ENCODE data around the gene SBF2. TPM values are rescaled to one million over a fixed set of nuclear protein-coding genes. Genes with fewer than 3 reads are reported as not detected.

The SBF2 gene
- total RNA-seq, 1 experiment from 2014 or later = 30.2 TPM

GRCh38 chr11:9842923-9843322, 451.1 kb downstream of the SBF2 start:
- H3K4me1 ChIP-seq (ENCODE audit: insufficient read depth, low read length) = peaks cover 4% of the 10 kb centered on the region; the same call in 1 of the 2 replicates
- H3K79me2 ChIP-seq (ENCODE audit: insufficient read depth, low read length) = no peaks in the 10 kb centered on the region
- H4K20me1 ChIP-seq (ENCODE audit: control insufficient read depth, insufficient read depth, insufficient read length) = no peaks in the 10 kb centered on the region
- H4K5ac ChIP-seq (ENCODE audit: insufficient read length, low read depth, low read length) = no peak overlapping the region
- Mint-ChIP-seq H3K4me3 (no peak overlapping the region), H3K9me3 (no peaks in the 10 kb centered on the region), H3K36me3 (ENCODE audit: insufficient read depth in 1 of 3, low read depth in 3 of 3) (peaks cover 0 to 26% (median 7%) of the 10 kb centered on the region in 3 experiments; a peak in 5 of 7 replicates), H3K27ac (no peak overlapping the region), H3K27me3 (ENCODE audit: low read depth) (no peaks in the 10 kb centered on the region), H3K4me1 (peaks cover 13 to 14% of the 10 kb centered on the region in 2 experiments)
- H3K14ac ChIP-seq (ENCODE audit: insufficient read depth, low read length) = no peak overlapping the region
- WGBS (ENCODE audit: extremely low coverage, insufficient read length, low lambda C conversion rate) = no CpG with 5 or more reads among the region's 2 CpGs
- no peak for TF ChIP-seq CTCF (conservative IDR thresholded peaks at IDR 0.05)
- H3K9me3 ChIP-seq (ENCODE audit: control insufficient read depth, low read depth, low read length) = no peaks in the 10 kb centered on the region
- H4K8ac ChIP-seq (replicated peaks; ENCODE audit: insufficient read length, low read depth, low read length) = no peak overlapping the region
- no peak overlapping the region for H3K23ac ChIP-seq (ENCODE audit: insufficient read length, low read depth, low read length)
- H2AFZ ChIP-seq (ENCODE audit: low read length) = no peak overlapping the region
- no peak overlapping the region for H4K91ac ChIP-seq (ENCODE audit: insufficient read length, low read depth, low read length)
- no peak overlapping the region for H3T11ph ChIP-seq (ENCODE audit: low read length)
- H3K23me2 ChIP-seq (ENCODE audit: insufficient read length, low read depth, low read length, poor library complexity, severe bottlenecking) = no peaks in the 10 kb centered on the region
- no peak overlapping the region for H3K9ac ChIP-seq (ENCODE audit: extremely low read depth, insufficient read length, low read length)
- H3K27ac ChIP-seq (ENCODE audit: insufficient read length, low read depth, low read length) = no peak overlapping the region
- no peak overlapping the region for H2BK20ac ChIP-seq (ENCODE audit: low read depth, low read length, poor library complexity, severe bottlenecking)
- no peak overlapping the region for H2BK15ac ChIP-seq (ENCODE audit: low read depth, low read length)
- H3K4me2 ChIP-seq (ENCODE audit: insufficient read depth, insufficient read length, low read length) = no peak overlapping the region
- H2BK5ac ChIP-seq (ENCODE audit: insufficient read length, low read length) = no peak overlapping the region
- no peak overlapping the region for H3K4ac ChIP-seq (ENCODE audit: low read depth, low read length)
- no peak overlapping the region for H2BK12ac ChIP-seq (ENCODE audit: insufficient read length, low read depth, low read length)
- DNase-seq = no peak
- no peak overlapping the region for H3K56ac ChIP-seq (ENCODE audit: insufficient read length, low read depth, low read length)
- no peak overlapping the region for H2AK5ac ChIP-seq (ENCODE audit: insufficient read length, low read length)
- no peak overlapping the region for H2BK120ac ChIP-seq (ENCODE audit: low read depth, low read length, poor library complexity, severe bottlenecking)
- no peak overlapping the region for H3K18ac ChIP-seq (ENCODE audit: insufficient read length, low read depth, low read length)
- H3K79me1 ChIP-seq (ENCODE audit: insufficient read depth, low read depth, low read length, poor library complexity, severe bottlenecking) = no peaks in the 10 kb centered on the region
- no peaks in the 10 kb centered on the region for H3K27me3 ChIP-seq (ENCODE audit: insufficient read depth, low read length)

Measured in H9 (cell line).